Measurements from ENCODE around the gene ELP4.

GRCh38 chr11:31646216-31646615, 136.6 kb downstream of the ELP4 start:
- TF ChIP-seq CTCF (IDR thresholded peaks at IDR 0.05) (no peak), POLR2A (IDR thresholded peaks at IDR 0.05) (no peak)
